Rectal smooth muscle tissue (tissue), 1 donor: ENCODE results near the gene ZNF438.
A peak's percentile ranks its signal among the peaks of the same experiment; 100 is the strongest.

Experiments
- H3K27ac ChIP-seq: one replicate; pipeline ENCODE4 v1.7.0; 2013; ENCODE audit warnings: low read depth, low read length, inconsistent platforms
- H3K27me3 ChIP-seq: one replicate; pipeline ENCODE4 v1.7.0; 2013; ENCODE audit warnings: low read length; ENCODE audit not compliant: control insufficient read depth, insufficient read depth
- H3K36me3 ChIP-seq: one replicate; pipeline ENCODE4 v1.7.0; 2013; ENCODE audit warnings: low read length; ENCODE audit not compliant: control insufficient read depth, insufficient read depth
- H3K4me1 ChIP-seq: one replicate; pipeline ENCODE4 v1.7.0; 2013; ENCODE audit warnings: low read length; ENCODE audit not compliant: control insufficient read depth, insufficient read depth
- H3K4me3 ChIP-seq: one replicate; pipeline ENCODE4 v1.7.0; 2013; ENCODE audit warnings: low read length
- H3K9ac ChIP-seq: one replicate; pipeline ENCODE4 v1.7.0; 2013; ENCODE audit warnings: low read length

Gene ZNF438

DNA sequence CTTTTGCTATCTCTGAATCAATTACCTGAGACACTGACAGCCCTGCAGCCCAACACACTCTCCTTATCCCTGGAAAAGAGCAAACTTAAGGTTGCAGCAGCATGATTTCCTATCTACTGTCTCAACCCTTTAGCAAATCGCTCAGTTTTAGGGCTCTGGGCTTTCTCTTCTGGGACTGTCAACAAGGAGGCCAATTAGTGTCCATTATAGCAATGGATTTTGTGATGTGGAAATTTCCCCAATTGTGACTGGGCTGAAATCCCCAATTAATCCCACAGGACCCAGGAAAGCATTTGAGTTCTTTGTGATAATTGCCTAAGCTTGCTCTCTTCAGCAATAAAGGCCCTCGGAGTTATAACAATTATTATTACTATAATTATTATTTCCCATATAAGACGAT is 197.0 kb downstream of the ZNF438 start:
- peaks cover 4% of the 10 kb centered on the region for H3K4me1 ChIP-seq
- H3K9ac ChIP-seq: no peak overlapping the region
- H3K4me3 ChIP-seq: no peak overlapping the region
- no peak overlapping the region for H3K27ac ChIP-seq
- no peaks in the 10 kb centered on the region for H3K36me3 ChIP-seq
- H3K27me3 ChIP-seq: no peaks in the 10 kb centered on the region

DNA sequence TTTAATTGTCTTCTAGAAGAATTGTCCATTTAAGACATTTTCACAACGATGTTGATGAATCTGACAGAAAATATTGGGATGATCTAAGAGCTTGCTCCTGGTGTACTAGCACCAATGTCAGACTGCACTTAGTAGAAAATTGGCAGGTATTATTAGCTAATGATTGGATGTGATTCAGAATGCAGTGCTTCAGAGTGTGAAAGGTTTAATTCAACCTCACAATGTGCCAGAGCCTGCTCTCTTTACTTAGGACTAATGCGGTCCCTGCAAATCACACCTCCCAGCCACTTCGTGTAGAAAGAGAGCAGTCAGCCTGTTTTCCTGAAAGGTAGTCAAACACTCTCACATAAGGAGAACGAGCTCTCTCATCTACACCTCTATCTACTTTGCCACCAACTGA is 197.5 kb downstream of the ZNF438 start:
- Histone ChIP-seq H3K4me1 (peaks cover 4% of the 10 kb centered on the region), H3K9ac (no peak overlapping the region), H3K4me3 (no peak overlapping the region), H3K27ac (no peak overlapping the region), H3K27me3 (no peaks in the 10 kb centered on the region), H3K36me3 (no peaks in the 10 kb centered on the region)

DNA sequence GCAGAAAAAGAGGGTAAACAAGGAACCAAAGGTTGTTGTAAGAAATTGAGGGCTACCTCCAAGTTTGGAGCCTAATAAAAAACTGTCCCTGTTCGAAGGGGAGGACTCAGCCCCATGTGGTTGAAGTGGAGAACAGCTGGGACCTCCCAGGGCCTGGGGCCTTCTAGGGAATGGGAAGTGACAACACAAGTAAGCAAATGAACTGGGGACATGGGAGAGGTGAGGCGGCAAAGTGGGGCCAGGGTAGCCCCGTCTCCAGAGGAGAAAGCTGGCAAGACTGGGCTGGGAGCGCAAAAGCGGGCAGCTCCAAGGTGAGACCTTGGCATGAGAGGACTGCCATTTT is 198.1 kb downstream of the ZNF438 start:
- Histone ChIP-seq H3K4me3 (no peak overlapping the region), H3K9ac (no peak overlapping the region), H3K4me1 (peaks cover 4% of the 10 kb centered on the region), H3K27ac (peak overlapping the region; percentile 33), H3K36me3 (no peaks in the 10 kb centered on the region), H3K27me3 (no peaks in the 10 kb centered on the region)

DNA sequence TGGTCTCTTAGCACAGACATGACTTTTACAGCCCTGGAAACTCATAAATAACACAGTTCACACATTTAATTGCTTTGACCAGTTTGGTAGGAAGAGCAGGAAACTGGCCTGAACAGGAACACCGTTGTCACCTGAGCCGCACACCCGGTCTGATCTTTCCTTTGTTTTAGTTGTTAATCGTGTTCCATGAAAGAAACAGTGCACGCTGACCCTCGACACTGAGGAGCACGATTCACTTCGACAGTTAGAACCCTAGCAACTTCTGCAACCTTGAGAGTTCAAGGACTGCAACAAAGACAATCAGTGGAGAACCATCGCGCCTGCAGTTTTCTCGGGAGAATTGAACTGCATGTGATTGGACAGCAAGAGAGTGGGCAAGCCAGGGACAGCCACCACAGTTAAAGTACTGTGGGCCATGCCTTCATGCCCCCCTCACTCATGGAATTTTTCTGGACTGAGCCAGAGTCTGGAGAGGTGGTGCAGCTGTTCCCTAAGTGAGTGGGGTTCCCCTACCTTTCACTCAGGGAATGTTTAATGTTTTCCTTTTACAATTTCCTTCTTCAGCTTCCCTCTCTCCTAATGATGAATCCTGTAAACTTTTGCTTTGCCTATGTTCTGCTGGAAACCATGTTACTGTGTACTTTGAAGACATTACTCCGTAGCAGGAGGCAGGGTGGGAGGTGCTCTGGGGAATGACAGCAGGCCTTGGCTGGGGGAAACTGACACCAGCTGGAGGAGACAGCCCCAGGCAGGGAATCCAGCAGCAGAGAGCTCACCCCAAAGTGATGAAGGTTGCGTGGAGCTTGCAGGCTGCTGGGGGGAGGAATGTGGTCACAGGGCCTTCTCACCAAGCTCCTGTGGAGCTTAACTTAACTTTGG is 198.7 kb downstream of the ZNF438 start:
- Histone ChIP-seq H3K9ac (no peak overlapping the region), H3K4me3 (no peak overlapping the region), H3K27me3 (no peaks in the 10 kb centered on the region), H3K4me1 (peaks cover 4% of the 10 kb centered on the region), H3K27ac (peak overlapping the region; percentile 33), H3K36me3 (no peaks in the 10 kb centered on the region)

DNA sequence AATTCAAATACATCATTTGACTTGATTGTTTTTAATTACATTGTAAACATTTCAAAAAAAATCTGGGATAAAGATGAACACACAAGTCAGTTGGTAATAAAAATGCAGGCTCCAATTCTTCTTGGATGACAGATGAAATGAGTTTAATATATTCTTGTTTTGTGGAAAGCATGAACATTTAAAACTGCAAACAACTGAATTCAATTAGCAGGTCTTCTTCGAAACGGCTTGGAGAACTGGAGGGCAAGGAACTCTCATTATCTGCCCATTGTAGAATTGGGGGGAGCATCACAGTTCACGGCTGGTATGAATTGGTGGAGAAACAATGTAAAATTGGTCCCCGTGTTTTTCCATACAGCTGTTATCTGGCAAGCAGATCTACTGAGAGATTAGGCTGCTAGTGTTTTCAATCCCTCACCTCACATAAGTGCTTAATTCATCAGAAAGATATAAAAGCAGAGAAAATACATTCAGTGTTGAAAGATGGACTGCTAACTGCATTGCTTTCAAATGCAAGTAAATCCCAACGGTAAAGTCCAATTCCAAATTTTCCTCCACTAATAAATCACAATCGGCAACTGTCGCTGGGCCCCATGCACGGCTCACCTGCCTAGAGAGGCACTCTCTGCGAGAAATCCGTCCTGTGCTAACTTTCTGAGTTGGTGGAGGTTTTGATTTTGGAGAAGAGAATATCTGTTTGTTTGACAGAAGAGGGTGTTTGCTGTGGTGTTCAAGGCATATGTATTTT is 199.5 kb downstream of the ZNF438 start:
- peaks cover 4% of the 10 kb centered on the region for H3K4me1 ChIP-seq
- no peaks in the 10 kb centered on the region for H3K27me3 ChIP-seq
- no peaks in the 10 kb centered on the region for H3K36me3 ChIP-seq
- H3K27ac ChIP-seq: no peak overlapping the region
- no peak overlapping the region for H3K4me3 ChIP-seq
- H3K9ac ChIP-seq: no peak overlapping the region

DNA sequence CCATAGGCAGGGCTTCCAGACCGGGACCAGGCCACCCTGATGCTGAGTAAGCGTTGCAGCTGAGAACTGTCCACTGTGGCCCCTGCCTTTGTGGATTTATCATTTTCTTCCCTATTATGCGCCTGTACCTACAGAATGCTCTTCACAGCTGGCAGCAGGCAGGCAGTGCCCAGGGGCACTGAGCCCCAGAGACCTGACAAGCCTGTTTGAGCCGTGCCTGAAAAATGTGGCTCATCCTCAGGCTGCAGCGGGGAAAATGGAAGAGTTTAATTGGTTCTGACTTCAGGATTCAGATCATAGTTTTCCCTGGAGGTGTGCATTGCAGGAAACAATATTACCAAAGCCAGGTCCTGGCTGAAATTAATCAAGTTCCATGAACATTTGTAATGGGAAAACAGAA is 200.2 kb downstream of the ZNF438 start:
- Histone ChIP-seq H3K9ac (no peak overlapping the region), H3K27me3 (no peaks in the 10 kb centered on the region), H3K4me3 (no peak overlapping the region), H3K27ac (no peak overlapping the region), H3K36me3 (no peaks in the 10 kb centered on the region), H3K4me1 (peaks cover 4% of the 10 kb centered on the region)

DNA sequence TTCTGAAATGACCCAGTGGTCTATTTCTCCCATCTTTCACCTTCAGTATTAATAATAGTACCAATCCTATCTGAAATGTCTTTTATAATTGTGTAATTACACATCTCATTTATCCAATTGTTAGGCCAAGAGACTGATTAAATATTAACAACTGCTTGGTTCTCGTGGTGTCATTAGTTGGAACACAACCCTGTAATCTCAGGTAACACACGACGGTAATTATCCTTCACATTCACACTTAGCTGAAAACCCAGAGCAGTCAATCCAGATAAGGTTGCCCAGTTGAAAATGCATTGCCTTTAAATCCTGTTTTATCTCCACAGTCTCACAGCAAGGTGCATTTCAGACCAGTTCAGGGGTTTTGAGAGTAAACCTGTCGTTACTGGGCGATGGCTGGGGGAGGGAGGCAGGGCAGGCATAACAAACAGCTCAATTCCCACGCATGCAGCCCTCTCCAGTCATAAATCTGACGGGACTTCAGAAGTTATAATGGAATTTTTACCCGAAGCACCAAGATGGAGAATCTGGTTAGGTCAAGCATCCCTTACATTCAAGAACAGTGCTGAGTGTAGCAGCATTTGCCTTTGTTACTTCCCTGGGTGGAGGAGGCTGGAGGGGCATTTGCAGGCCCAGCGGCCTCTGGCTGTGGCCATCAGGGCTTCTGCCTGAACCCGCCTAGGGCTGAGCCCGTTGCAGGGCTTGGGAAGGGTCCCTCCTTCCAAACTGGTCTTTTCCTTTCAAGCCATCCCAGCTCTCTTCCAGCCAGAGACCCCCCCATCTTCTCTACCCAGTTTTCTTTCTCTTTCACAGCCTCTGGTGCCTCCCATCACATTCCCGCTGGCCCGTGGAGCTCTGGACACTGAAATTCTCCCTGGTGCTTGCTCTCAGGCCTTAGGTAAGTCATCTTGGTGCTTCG is 201.1 kb downstream of the ZNF438 start:
- no peaks in the 10 kb centered on the region for H3K36me3 ChIP-seq

DNA sequence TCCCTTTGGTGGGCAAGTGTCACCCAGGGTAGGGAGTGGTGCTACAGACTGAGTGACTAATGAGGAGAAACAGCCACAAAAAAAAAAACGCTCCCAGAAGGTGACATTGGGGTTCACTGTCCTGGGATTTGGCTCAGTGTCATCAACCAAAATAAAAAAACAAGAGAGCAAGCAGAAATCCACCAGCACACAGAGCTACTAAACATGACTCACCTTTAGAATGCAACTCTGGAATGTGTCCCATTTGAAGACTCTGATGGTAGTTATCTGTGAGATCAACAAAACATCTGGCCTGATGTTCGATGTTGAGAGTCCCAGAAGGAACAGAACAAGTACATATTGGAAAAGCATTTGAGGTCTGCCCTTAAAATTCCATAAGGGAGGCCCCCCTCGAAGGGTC is 201.8 kb downstream of the ZNF438 start:
- H3K4me3 ChIP-seq: no peak overlapping the region
- no peak overlapping the region for H3K27ac ChIP-seq
- no peaks in the 10 kb centered on the region for H3K36me3 ChIP-seq
- H3K4me1 ChIP-seq: peaks cover 4% of the 10 kb centered on the region
- H3K9ac ChIP-seq: no peak overlapping the region
- H3K27me3 ChIP-seq: no peaks in the 10 kb centered on the region

More for the DNA sequence above, 201.1 kb downstream of the ZNF438 start:
- Histone ChIP-seq H3K4me1 (peaks cover 4% of the 10 kb centered on the region), H3K9ac (no peak overlapping the region), H3K27me3 (no peaks in the 10 kb centered on the region), H3K4me3 (no peak overlapping the region), H3K27ac (no peak overlapping the region)

DNA sequence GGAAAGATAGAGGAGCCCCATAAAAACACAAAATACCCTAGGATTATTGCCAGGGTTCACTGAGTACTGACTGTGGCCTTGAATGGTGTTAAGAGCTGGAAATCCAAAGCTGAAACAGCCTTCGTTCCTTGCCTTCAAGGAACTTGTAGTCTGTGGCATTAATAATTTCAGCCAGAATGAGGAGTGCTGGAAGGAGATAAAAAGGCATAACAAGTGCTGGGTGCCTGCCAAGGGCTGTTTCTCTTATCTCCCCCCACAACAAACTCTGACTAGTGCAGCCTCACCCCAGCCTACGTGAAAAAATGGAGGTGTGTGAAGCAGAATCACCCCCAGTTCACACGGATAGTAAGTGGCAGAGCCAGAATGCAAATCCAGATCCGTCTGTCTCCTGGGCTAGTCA is 203.0 kb downstream of the ZNF438 start:
- Histone ChIP-seq H3K27ac (no peak overlapping the region), H3K27me3 (no peaks in the 10 kb centered on the region), H3K9ac (no peak overlapping the region), H3K4me1 (peaks cover 4% of the 10 kb centered on the region), H3K4me3 (no peak overlapping the region), H3K36me3 (no peaks in the 10 kb centered on the region)

DNA sequence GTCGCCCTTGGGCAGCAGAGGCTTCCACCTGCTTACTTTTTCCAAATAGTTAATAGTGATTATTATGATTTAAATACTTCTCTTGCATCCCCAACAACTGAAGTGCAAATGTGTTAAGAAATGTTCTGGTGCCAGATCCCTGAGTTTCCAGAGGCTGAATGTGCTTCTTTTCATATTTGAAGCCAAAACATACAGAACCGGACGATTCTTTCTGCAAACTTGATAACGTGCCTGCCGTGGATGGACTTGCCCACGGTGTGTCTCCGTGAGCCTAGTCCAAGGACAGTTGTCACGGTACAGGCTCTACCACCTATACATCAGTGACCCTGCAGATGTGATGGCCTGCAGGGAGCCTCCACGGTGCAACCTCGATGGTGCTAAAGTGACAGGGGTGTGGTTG is 203.5 kb downstream of the ZNF438 start:
- Histone ChIP-seq H3K27me3 (no peaks in the 10 kb centered on the region), H3K9ac (no peak overlapping the region), H3K27ac (no peak overlapping the region), H3K4me3 (no peak overlapping the region), H3K4me1 (no peaks in the 10 kb centered on the region), H3K36me3 (no peaks in the 10 kb centered on the region)

DNA sequence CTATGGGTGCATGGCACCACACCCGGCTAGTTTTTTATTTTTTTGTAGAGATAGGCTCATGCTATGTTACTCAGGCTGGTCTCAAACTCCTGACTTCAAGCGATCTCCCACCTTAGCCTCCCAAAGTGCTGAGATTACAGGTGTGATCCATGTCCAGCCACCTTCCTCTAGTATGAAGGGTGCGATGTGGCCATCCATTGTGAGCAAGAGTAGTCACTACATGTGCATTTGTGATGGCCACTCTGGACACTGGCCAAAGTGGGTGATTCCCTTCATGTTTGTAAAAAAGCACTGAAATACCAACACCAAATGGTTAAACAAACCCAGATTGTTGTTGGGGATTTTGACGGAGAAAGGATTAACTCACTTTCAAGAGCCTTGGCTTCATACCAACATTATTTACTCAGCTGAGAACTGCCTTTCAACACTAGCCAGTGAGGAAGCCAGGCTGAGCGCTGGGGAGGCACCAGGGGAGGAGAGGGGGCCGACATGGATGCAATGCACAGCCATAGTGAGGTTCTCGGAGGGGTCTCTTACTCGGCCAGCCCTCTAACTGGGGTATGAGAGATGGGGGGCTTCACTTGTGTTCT is 204.0 kb downstream of the ZNF438 start:
- Histone ChIP-seq H3K27ac (no peak overlapping the region), H3K4me3 (no peak overlapping the region), H3K27me3 (no peaks in the 10 kb centered on the region), H3K36me3 (no peaks in the 10 kb centered on the region), H3K9ac (no peak overlapping the region), H3K4me1 (no peaks in the 10 kb centered on the region)

DNA sequence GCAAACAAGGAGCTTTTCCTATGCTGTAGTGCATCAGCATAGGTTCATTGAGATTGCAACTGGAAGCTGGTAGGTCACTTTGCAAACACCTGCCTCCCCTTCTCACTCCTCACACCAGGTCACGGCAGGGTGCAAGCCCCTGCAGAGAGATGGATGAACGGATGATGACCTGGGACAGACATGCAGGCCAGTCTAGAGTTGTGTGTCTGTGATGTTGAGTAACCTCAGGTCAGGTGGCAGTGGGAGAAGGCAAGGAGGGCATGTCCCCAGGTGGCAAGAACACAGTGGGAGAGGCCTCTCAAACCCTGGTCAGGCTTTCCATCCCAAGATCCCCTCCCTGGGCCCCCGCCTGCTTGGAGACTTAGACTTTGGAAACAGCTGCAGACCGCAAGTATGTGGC is 205.0 kb downstream of the ZNF438 start:
- Histone ChIP-seq H3K36me3 (no peaks in the 10 kb centered on the region), H3K4me1 (peaks cover 1% of the 10 kb centered on the region), H3K27ac (no peak overlapping the region), H3K4me3 (no peak overlapping the region), H3K27me3 (no peaks in the 10 kb centered on the region), H3K9ac (no peak overlapping the region)
